CD8-positive, alpha-beta memory T cell (primary cell): ENCODE results near the gene LRFN5. TPM values are rescaled to one million over a fixed set of nuclear protein-coding genes. Genes with fewer than 3 reads are reported as not detected.
A peak's percentile ranks its signal among the peaks of the same experiment; 100 is the strongest.

Experiments
- CTCF ChIA-PET: fragments of 350-600 bp; sonication (Branson Sonifier 250); formaldehyde crosslinking; loops from one replicate; lab custom pipeline; 2021; ENCODE audit warnings: antibody characterized with exemption; lab: Charles Lee
- POLR2A ChIA-PET: fragments of 350-600 bp; sonication (Branson Sonifier 250); formaldehyde crosslinking; loops from one replicate; lab custom pipeline; 2021; ENCODE audit warnings: antibody characterized with exemption; lab: Charles Lee
- DNase-seq, 5 donors: peaks; one replicate each; pipeline versions ENCODE4 v3.0.0 to v3.0.0-alpha.2; 2020 to 2022; ENCODE audit warnings: mixed read lengths in 1 of 5
- H3K27ac ChIP-seq: one replicate; pipeline ENCODE4 v1.7.0; 2013; ENCODE audit warnings: low read depth, mild to moderate bottlenecking, low read length, moderate library complexity
- H3K27me3 ChIP-seq: 2 replicates; pipeline ENCODE4 v1.7.0; 2013; ENCODE audit warnings: low read length, mild to moderate bottlenecking; ENCODE audit not compliant: insufficient read depth, poor library complexity, severe bottlenecking
- H3K36me3 ChIP-seq: 2 replicates; pipeline ENCODE4 v1.7.0; 2013; ENCODE audit warnings: mild to moderate bottlenecking, low read length, moderate library complexity; ENCODE audit not compliant: insufficient read depth
- H3K4me1 ChIP-seq: 2 replicates; pipeline ENCODE4 v1.7.0; 2013; ENCODE audit warnings: mild to moderate bottlenecking, low read length, moderate library complexity; ENCODE audit not compliant: insufficient read depth
- H3K4me3 ChIP-seq: 2 replicates; pipeline ENCODE4 v1.7.0; 2013; ENCODE audit warnings: mild to moderate bottlenecking, low read length
- H3K9me3 ChIP-seq: 2 replicates; pipeline ENCODE4 v1.7.0; 2013; ENCODE audit warnings: mild to moderate bottlenecking, low read length
- H3K27ac Mint-ChIP-seq, 8 donors: one replicate each; pipeline ENCODE4 v1.8.0; 2020 to 2021; ENCODE audit warnings: mixed read lengths in 8 of 8, mild to moderate bottlenecking in 6 of 8, inconsistent platforms in 3 of 8, moderate library complexity in 3 of 8
- H3K27me3 Mint-ChIP-seq, 2 donors: one replicate each; pipeline ENCODE4 v1.8.0; 2020 to 2021; ENCODE audit warnings: mixed read lengths in 2 of 2, mild to moderate bottlenecking in 1 of 2, moderate library complexity in 1 of 2
- H3K36me3 Mint-ChIP-seq, 3 donors: one replicate each; pipeline ENCODE4 v1.8.0; 2020 to 2021; ENCODE audit warnings: mixed read lengths in 3 of 3, inconsistent platforms in 1 of 3, mild to moderate bottlenecking in 1 of 3
- H3K4me1 Mint-ChIP-seq, 3 donors: one replicate each; pipeline ENCODE4 v1.8.0; 2020 to 2021; ENCODE audit warnings: mixed read lengths in 3 of 3, inconsistent platforms in 1 of 3, mild to moderate bottlenecking in 1 of 3
- H3K4me3 Mint-ChIP-seq, 7 donors: one replicate each; pipeline ENCODE4 v1.8.0; 2020 to 2021; ENCODE audit warnings: mixed read lengths in 7 of 7, mild to moderate bottlenecking in 6 of 7, moderate library complexity in 4 of 7, inconsistent platforms in 2 of 7
- H3K9me3 Mint-ChIP-seq, 5 donors: one replicate each; pipeline ENCODE4 v1.8.0; 2020 to 2022; ENCODE audit warnings: mixed read lengths in 5 of 5, mild to moderate bottlenecking in 3 of 5, moderate library complexity in 2 of 5, inconsistent platforms in 1 of 5
- polyA plus RNA-seq: library from polyadenylated mRNA; unstranded; fragments of 300-500 nt; fragmentation: Illumina TruSeq; gene quantifications from one replicate; pipeline ENCODE4 v1.2.3, GENCODE V29; 2021
- total RNA-seq, 2 experiments: library from RNA; stranded (reverse); gene quantifications; one replicate each; pipeline ENCODE4 v1.2.3, GENCODE V29; 2021

Gene LRFN5
- total and polyA plus RNA-seq, 3 experiments from 2014 or later: not detected

DNA sequence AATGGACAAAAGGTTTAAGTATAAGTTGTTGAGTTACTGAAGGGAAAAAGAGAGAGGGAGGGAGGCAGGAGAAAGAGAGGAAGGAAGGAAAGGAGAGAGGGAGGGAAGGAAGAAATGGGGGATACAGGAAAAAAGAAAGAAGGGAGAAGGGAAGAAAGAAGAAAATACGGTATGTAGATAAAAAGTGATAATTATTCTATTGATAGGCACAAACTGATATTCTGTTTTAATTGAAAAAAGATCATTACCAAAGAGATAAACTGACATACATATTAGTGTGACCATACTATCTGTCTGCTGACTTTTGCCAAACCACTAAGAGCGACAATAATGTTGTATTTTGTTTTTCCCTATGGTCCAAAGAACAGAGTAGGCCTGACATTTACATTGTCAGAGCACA lies 154.5 kb downstream of the LRFN5 start:
- no peaks in the 10 kb centered on the region for H3K9me3 ChIP-seq
- CTCF ChIA-PET: no interaction called here

DNA sequence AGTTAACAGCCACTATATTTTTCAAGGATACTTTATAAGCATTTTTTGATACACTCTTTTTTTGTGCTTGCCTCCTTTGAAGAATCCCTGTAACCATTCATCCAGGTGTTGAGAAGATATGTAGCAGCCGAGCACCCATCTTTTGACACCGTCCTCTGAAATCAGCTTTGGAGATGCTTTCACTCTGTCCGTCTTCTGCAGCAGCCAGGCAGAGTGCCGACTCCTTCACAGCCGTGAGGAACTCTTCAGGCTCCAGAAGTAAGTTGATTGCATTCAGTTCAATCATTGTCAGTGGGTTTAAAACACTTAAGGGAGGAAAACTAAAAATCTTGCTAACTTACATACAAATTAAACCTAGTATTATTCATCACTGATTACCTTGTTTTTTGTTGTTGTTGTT lies 160.1 kb downstream of the LRFN5 start:
- no peaks in the 10 kb centered on the region for H3K36me3 Mint-ChIP-seq
- no peak overlapping the region for H3K27ac Mint-ChIP-seq
- no peak for DNase-seq
- ChIA-PET CTCF (no interaction called here), POLR2A (no interaction called here)
- H3K9me3 ChIP-seq: no peaks in the 10 kb centered on the region
- H3K36me3 ChIP-seq: no peaks in the 10 kb centered on the region
- H3K4me1 Mint-ChIP-seq: no peaks in the 10 kb centered on the region
- H3K27ac ChIP-seq: no peak overlapping the region
- H3K27me3 ChIP-seq: no peaks in the 10 kb centered on the region
- H3K9me3 Mint-ChIP-seq: no peaks in the 10 kb centered on the region
- no peaks in the 10 kb centered on the region for H3K4me1 ChIP-seq
- H3K4me3 Mint-ChIP-seq: no peak overlapping the region
- H3K4me3 ChIP-seq: no peak overlapping the region
- H3K27me3 Mint-ChIP-seq: no peaks in the 10 kb centered on the region

More for the DNA sequence above, 154.5 kb downstream of the LRFN5 start:
- no peaks in the 10 kb centered on the region for H3K36me3 Mint-ChIP-seq
- Histone ChIP-seq H3K27me3 (no peaks in the 10 kb centered on the region), H3K4me3 (no peak overlapping the region), H3K4me1 (no peaks in the 10 kb centered on the region), H3K36me3 (no peaks in the 10 kb centered on the region), H3K27ac (no peak overlapping the region)
- no peak for DNase-seq
- no peak overlapping the region for H3K27ac Mint-ChIP-seq
- no peaks in the 10 kb centered on the region for H3K4me1 Mint-ChIP-seq
- no peaks in the 10 kb centered on the region for H3K27me3 Mint-ChIP-seq
- peaks cover 0 to 3% (median 0%) of the 10 kb centered on the region in 5 donors for H3K9me3 Mint-ChIP-seq
- POLR2A ChIA-PET: no interaction called here
- no peak overlapping the region for H3K4me3 Mint-ChIP-seq

DNA sequence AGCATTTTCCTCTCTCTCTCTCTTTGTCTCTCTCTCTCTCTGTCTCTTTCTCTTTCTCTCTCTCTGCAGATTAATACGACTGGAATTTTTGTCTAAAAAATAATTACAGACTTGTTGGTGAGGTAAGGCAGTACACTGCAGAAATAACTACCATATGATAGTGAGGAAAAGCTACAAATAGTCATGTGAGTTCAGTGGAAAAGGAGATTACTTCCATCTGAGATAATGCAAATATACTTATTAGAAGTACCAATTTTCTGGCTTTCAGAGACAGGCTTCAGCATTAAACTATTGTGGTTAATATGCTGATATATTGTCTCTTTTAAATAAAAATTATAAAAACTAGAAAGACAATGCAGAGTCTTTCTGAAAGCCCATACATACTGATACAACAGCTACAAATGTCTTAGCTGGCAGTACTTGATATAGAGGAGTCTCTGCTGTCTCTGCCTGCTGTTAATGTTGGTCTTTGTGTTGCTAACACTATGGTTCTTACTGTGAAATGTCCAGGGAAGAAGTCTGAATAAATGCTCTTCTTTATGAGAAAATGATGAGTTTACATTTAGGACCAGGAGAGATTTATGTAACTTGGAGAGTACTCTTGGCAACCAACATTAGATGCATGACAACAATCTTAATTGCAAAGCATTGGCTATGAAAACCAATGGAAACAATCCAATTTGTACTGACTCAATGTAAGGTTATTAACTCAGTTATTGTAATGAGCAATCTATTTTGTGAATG lies 167.0 kb downstream of the LRFN5 start:
- no peaks in the 10 kb centered on the region for H3K4me1 Mint-ChIP-seq
- Histone ChIP-seq H3K27ac (no peak overlapping the region), H3K36me3 (no peaks in the 10 kb centered on the region), H3K4me3 (no peak overlapping the region), H3K9me3 (no peaks in the 10 kb centered on the region), H3K27me3 (no peaks in the 10 kb centered on the region), H3K4me1 (no peaks in the 10 kb centered on the region)
- POLR2A ChIA-PET: no interaction called here
- CTCF ChIA-PET: no interaction called here
- H3K4me3 Mint-ChIP-seq: no peak overlapping the region
- H3K9me3 Mint-ChIP-seq: no peaks in the 10 kb centered on the region
- no peak for DNase-seq
- H3K36me3 Mint-ChIP-seq: no peaks in the 10 kb centered on the region
- H3K27ac Mint-ChIP-seq: no peak overlapping the region
- no peaks in the 10 kb centered on the region for H3K27me3 Mint-ChIP-seq

DNA sequence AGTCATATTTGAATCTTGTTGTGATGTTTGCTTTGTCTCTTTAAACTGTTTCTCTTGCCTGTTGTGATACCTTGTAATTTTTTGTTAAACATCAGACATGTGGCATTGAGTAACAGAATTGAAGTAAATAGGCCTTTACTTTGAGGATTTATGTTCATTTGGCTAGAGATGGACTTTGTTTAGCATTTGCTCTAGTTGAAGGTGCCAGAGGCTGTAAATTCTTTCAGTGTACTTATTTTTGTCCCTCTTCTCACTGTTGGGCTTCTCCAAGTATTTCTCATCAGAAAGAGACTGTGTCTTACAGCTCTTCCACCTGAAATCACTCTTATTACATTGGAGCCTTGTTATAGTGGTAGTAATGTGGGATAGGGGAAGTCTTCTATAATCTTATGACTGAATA lies 175.8 kb downstream of the LRFN5 start:
- Mint-ChIP-seq H3K9me3 (no peaks in the 10 kb centered on the region), H3K36me3 (no peaks in the 10 kb centered on the region), H3K4me1 (no peaks in the 10 kb centered on the region), H3K4me3 (no peak overlapping the region), H3K27me3 (no peaks in the 10 kb centered on the region), H3K27ac (no peak overlapping the region)
- no peaks in the 10 kb centered on the region for H3K4me1 ChIP-seq
- no peaks in the 10 kb centered on the region for H3K9me3 ChIP-seq
- ChIA-PET CTCF (no interaction called here), POLR2A (no interaction called here)
- no peak overlapping the region for H3K27ac ChIP-seq
- H3K4me3 ChIP-seq: no peak overlapping the region
- no peaks in the 10 kb centered on the region for H3K36me3 ChIP-seq
- no peak for DNase-seq
- no peaks in the 10 kb centered on the region for H3K27me3 ChIP-seq

DNA sequence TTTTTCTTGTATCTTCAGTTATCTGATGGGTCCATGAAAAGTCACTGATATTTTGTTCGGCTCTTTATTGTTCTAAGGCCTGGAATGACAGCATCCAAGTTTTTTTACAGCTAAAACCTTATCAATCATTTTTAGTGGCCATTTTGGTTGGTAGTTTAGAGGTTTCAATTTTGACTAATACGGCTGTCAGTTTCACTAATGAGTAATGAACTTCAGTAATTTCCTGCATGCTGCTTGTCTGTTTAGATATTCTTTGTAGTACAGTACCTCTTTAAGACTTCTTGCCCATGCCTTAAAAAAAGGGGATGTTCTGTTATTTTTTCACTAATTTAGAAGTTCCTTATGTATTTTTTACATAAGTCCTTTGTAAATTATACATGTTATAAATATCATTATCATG lies 176.7 kb downstream of the LRFN5 start:
- no peaks in the 10 kb centered on the region for H3K9me3 Mint-ChIP-seq
- no peak for DNase-seq
- Histone ChIP-seq H3K9me3 (no peaks in the 10 kb centered on the region), H3K36me3 (no peaks in the 10 kb centered on the region), H3K27me3 (no peaks in the 10 kb centered on the region), H3K4me1 (no peaks in the 10 kb centered on the region), H3K4me3 (no peak overlapping the region), H3K27ac (no peak overlapping the region)
- H3K36me3 Mint-ChIP-seq: no peaks in the 10 kb centered on the region
- no peaks in the 10 kb centered on the region for H3K4me1 Mint-ChIP-seq
- no peak overlapping the region for H3K4me3 Mint-ChIP-seq
- ChIA-PET CTCF (no interaction called here), POLR2A (no interaction called here)
- H3K27ac Mint-ChIP-seq: no peak overlapping the region
- no peaks in the 10 kb centered on the region for H3K27me3 Mint-ChIP-seq

DNA sequence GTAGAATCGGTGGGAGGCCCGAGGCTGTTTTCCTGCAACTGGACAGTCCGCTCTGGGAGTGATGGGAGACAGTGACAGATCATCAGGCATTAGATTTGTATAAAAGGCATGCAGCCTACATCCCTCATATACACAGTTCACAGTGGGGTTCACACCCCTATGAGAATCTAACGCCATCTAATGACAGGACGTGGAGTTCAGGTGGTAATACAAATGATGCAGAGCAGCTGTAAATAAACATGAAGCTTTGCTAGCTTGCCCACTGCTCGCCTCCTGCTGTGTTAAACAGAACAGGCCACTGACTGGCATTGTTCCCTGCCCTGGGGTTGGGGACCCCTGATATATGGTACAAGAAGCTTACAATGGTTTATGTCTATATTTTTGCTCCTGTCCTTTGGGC lies 179.0 kb downstream of the LRFN5 start:
- CTCF ChIA-PET: no interaction called here
- POLR2A ChIA-PET: no interaction called here
- Mint-ChIP-seq H3K36me3 (no peaks in the 10 kb centered on the region), H3K4me3 (no peak overlapping the region), H3K4me1 (no peaks in the 10 kb centered on the region), H3K27me3 (no peaks in the 10 kb centered on the region), H3K9me3 (no peaks in the 10 kb centered on the region), H3K27ac (no peak overlapping the region)
- no peak overlapping the region for H3K4me3 ChIP-seq
- H3K4me1 ChIP-seq: no peaks in the 10 kb centered on the region
- no peak overlapping the region for H3K27ac ChIP-seq
- no peaks in the 10 kb centered on the region for H3K27me3 ChIP-seq
- DNase-seq: no peak
- no peaks in the 10 kb centered on the region for H3K36me3 ChIP-seq
- no peaks in the 10 kb centered on the region for H3K9me3 ChIP-seq

DNA sequence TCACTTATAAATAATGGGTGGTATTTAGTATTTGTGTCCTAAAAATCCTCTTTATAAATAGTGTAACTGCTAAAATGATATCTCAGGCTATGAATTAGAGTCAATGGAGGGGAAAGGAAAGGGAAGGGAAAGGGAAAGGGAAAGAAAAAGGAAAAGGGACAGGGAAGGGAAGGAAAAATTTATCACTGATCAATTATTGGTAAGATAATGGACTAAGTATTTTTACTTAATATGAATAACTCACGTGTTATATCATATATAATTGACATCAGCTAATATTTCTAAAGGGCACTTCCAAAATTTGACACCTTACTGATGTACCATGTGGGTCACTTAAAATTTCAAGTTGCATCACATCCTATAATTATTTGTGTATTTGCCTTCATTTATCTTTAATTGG lies 193.1 kb downstream of the LRFN5 start:
- Mint-ChIP-seq H3K27me3 (no peaks in the 10 kb centered on the region), H3K4me3 (no peak overlapping the region), H3K4me1 (no peaks in the 10 kb centered on the region), H3K9me3 (peaks cover 0 to 2% (median 0%) of the 10 kb centered on the region in 5 donors), H3K36me3 (no peaks in the 10 kb centered on the region), H3K27ac (no peak overlapping the region)
- Histone ChIP-seq H3K36me3 (no peaks in the 10 kb centered on the region), H3K4me3 (no peak overlapping the region), H3K4me1 (no peaks in the 10 kb centered on the region), H3K27me3 (no peaks in the 10 kb centered on the region), H3K9me3 (no peaks in the 10 kb centered on the region), H3K27ac (no peak overlapping the region)
- ChIA-PET POLR2A (no interaction called here), CTCF (no interaction called here)
- no peak for DNase-seq

DNA sequence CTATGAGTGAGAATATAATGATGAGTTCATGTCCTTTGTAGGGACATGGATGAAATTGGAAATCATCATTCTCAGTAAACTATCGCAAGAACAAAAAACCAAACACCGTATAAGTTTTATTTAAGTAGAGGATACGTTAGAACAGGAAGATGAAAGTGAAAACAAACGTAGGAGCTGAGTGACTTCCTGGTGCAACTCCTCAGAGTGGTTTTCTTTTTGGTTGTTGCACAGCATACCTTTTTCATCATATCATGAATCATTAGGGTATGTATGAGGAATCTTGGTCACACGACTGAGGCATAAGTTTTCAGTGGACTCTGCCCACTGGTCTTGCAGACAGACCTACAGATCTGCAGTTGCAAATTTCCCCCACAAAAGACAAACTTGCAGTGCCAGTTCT lies 199.0 kb downstream of the LRFN5 start:
- Histone ChIP-seq H3K9me3 (no peaks in the 10 kb centered on the region), H3K27me3 (no peaks in the 10 kb centered on the region), H3K4me1 (no peaks in the 10 kb centered on the region), H3K4me3 (no peak overlapping the region), H3K27ac (no peak overlapping the region), H3K36me3 (no peaks in the 10 kb centered on the region)
- Mint-ChIP-seq H3K36me3 (no peaks in the 10 kb centered on the region), H3K9me3 (no peaks in the 10 kb centered on the region), H3K27ac (no peak overlapping the region), H3K27me3 (no peaks in the 10 kb centered on the region), H3K4me3 (peak overlapping the region in 2 of 7 donors; percentile 49 to 54), H3K4me1 (peaks cover 0 to 8% (median 0%) of the 10 kb centered on the region in 3 donors)
- DNase-seq: no peak
- POLR2A ChIA-PET: no interaction called here
- CTCF ChIA-PET: no interaction called here
